Measurements from ENCODE around the gene BTBD2. TPM values are rescaled to one million over a fixed set of nuclear protein-coding genes. Genes with fewer than 3 reads are reported as not detected.

The BTBD2 gene
- total RNA-seq, 1 donor from 2014 or later = 62.0 TPM

- no peak for TF ChIP-seq CTCF (IDR thresholded peaks at IDR 0.05)
- peak overlapping the region; percentile 45 for H3K4me3 ChIP-seq
- intact Hi-C loops (cut with DNase I) = no loop called here
- ATAC-seq (peak; percentile 6 to 15), DNase-seq (peak; percentile 66)
- no peaks in the 10 kb centered on the region for H3K9me3 ChIP-seq
- peaks cover 91% of the 10 kb centered on the region for H3K36me3 ChIP-seq
- no peaks in the 10 kb centered on the region for H3K27me3 ChIP-seq (ENCODE audit: low read depth)
- peaks cover 76% of the 10 kb centered on the region for H3K4me1 ChIP-seq
- H3K27ac ChIP-seq = peak overlapping the region; percentile 88
These were observed 27.2 kb upstream of the BTBD2 start for GRCh38 chr19:2042485-2043250.

- H3K4me3 ChIP-seq = peak overlapping the region; percentile 45
- TF ChIP-seq CTCF (IDR thresholded peaks at IDR 0.05) = no peak
- H3K27ac ChIP-seq = peak overlapping the region; percentile 88
- H3K9me3 ChIP-seq = no peaks in the 10 kb centered on the region
- H3K36me3 ChIP-seq = peaks cover 84% of the 10 kb centered on the region
- intact Hi-C loops (cut with DNase I) = no loop called here
- peak; percentile 99 for DNase-seq
- H3K27me3 ChIP-seq (ENCODE audit: low read depth) = no peaks in the 10 kb centered on the region
- peaks cover 68% of the 10 kb centered on the region for H3K4me1 ChIP-seq
- peak; percentile 95 to 96 for ATAC-seq
These were observed 26.4 kb upstream of the BTBD2 start for GRCh38 chr19:2041683-2042484.

DNA sequence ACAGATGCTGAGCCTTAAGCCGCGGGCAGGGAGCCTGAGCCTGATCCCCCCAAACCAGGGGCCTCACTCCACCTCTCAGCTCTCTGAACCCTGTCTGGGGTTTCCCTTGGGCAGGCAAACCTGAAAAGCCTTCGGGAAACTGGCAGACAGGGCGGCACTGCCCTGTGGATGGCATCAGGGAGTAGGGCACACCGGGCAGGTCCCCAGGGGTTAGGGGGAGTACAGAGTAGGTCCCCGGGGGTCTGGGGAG lies 25.8 kb upstream of the BTBD2 start:
- intact Hi-C loops (cut with DNase I) = no loop called here
- peaks cover 63% of the 10 kb centered on the region for H3K4me1 ChIP-seq
- H3K27me3 ChIP-seq (ENCODE audit: low read depth) = no peaks in the 10 kb centered on the region
- DNase-seq = no peak
- H3K9me3 ChIP-seq = no peaks in the 10 kb centered on the region
- TF ChIP-seq CTCF (IDR thresholded peaks at IDR 0.05) = no peak
- H3K36me3 ChIP-seq = peaks cover 79% of the 10 kb centered on the region
- H3K4me3 ChIP-seq = peak overlapping the region; percentile 43
- no peak for ATAC-seq
- peak overlapping the region; percentile 88 for H3K27ac ChIP-seq

- Histone ChIP-seq H3K27me3 (ENCODE audit: low read depth) (no peaks in the 10 kb centered on the region), H3K4me1 (peaks cover 58% of the 10 kb centered on the region), H3K36me3 (peaks cover 74% of the 10 kb centered on the region), H3K4me3 (peak overlapping the region; percentile 43), H3K9me3 (peaks cover 2% of the 10 kb centered on the region), H3K27ac (peak overlapping the region; percentile 88)
- TF ChIP-seq CTCF (IDR thresholded peaks at IDR 0.05) = no peak
- intact Hi-C loops (cut with DNase I) = no loop called here
- no peak for ATAC-seq
- no peak for DNase-seq
These were observed 25.3 kb upstream of the BTBD2 start for GRCh38 chr19:2040647-2041432.

DNA sequence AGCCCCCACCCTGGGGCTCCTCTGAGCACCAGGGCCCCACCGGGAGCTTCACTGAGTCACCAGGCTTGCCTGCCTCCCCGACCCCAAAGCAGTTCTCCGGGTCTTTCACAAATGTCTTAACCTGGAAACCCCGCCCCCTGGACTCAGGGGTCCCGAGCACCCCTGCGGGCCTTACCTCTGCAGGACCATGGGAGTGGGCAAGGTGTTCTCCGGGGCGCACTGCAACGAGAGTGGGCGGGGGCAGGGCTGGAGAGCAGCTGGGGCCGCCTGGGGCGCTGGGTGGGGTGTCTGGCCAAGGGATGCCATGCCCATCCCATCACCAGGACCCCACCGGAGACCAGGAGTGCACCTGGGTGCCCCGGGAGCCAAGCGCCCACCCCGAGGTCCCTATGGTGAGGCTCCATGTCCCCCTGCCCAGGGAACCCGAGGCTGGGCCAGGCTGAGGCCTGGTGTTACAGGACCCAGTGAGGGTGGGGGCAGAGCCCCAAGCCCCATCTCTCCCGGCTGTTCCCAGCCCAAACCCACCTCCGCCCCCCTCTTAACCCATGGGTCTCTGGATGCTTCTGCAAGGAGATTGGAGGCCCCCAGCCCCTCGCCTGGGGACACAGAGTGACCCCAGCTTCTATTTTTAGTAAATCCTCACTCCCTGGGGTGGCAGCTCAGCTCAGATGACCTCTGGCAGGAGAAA lies 24.6 kb upstream of the BTBD2 start:
- H3K4me1 ChIP-seq = peaks cover 50% of the 10 kb centered on the region
- H3K9me3 ChIP-seq = peaks cover 7% of the 10 kb centered on the region
- H3K36me3 ChIP-seq = peaks cover 67% of the 10 kb centered on the region
- peak overlapping the region; percentile 18 for H3K27ac ChIP-seq
- no peak for TF ChIP-seq CTCF (IDR thresholded peaks at IDR 0.05)
- no peak overlapping the region for H3K4me3 ChIP-seq
- no peak for DNase-seq
- H3K27me3 ChIP-seq (ENCODE audit: low read depth) = no peaks in the 10 kb centered on the region
- ATAC-seq = no peak
- intact Hi-C loops (cut with DNase I) = no loop called here
